ENCODE data around the gene MCUB. TPM values are rescaled to one million over a fixed set of nuclear protein-coding genes. Genes with fewer than 3 reads are reported as not detected.
A peak's percentile ranks its signal among the peaks of the same experiment; 100 is the strongest.

MCUB gene
- total RNA-seq, 1 experiment from 2014 or later = 24.1 TPM

DNA sequence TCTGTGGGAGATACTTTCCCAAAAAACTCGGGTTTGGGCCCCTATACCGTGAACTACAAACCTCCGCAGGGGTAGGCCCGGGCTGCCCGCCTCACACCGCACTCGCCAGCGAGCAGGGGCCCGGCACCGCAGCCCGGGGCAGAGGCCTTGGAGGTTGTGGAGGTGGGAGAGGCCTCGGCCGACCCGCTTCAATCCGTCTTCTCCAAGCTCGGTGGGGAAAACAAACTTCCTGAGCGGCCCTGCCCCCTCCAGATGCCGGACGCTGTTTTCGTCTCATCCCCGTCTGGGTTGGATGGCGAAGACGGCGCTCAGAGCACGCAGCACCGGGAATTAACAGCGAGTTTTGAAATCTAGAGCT, 442 bp upstream of the MCUB start:
- peak; percentile 69 for ATAC-seq
- no peak for DNase-seq (ENCODE audit: low read depth, low spot score)
- CTCF ChIA-PET = no interaction called here

DNA sequence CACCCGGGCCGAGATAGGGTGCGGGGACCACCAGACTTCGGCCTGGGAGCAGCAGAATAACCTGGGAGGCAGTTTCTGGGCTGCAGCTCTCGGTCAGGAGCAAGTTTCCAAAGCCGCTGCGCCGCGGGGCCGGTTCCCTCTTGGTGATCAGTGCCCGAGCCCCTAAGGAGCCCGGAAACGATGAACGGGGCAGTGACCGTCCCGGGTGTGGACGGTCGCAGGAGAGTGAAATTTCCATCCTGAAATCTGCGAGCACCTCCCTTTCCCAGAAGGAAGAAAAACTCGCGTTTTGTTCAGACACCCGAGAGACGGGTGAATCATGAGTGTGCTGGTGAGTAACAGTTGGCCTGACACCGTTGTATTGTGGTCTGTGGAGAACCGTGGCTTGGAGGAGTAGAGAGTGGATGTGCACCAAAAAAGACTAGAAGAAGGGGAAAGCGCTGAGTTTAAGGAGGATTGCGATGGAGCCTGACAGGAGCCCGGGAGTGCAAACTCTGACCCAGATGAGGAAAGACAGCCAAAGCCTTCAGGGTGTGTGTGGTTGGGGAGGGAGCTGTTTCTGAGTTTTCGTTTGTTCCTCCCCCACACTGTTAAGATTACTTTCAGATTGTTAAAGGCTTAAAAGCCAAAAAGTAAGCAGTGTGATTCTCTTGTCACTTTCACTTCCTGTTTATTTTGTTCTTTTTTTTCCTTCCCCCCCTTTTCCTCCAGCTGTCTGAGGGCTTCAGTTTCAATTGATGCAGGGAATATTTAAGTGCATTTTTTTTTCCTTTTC, 828 bp downstream of the MCUB start:
- H3K9me3 ChIP-seq (ENCODE audit: control insufficient read depth, insufficient read depth, low read depth, low read length) = no peaks in the 10 kb centered on the region
- in situ Hi-C loops (cut with HindIII; ENCODE audit: low pct_unique_long_range_greater_than_20kb, low sequenced_read_pairs) = no loop called here
- intact Hi-C loops (cut with micrococcal nuclease; ENCODE audit: unreplicated experiment) = loop anchor here (10.0 kb wide), 1 partner anchor 144 kb away; the partner anchor contains the start of gene CASP6
- H3K4me3 ChIP-seq (ENCODE audit: low read depth in 2 of 2, low read length in 2 of 2) = peak overlapping the region; percentile 64 to 69
- ATAC-seq (peak; percentile 28), DNase-seq (ENCODE audit: low read depth, low spot score) (no peak)
- no peaks in the 10 kb centered on the region; the same call in 1 of the 2 replicates for H3K4me1 ChIP-seq (ENCODE audit: control insufficient read depth, insufficient read depth, low read length)
- TF ChIP-seq TCF7L2 (IDR thresholded peaks at IDR 0.05; ENCODE audit: low read depth, low read length) (no peak), POLR2AphosphoS5 (IDR thresholded peaks at IDR 0.05; ENCODE audit: low read depth, low read length) (no peak), SIN3A (IDR thresholded peaks at IDR 0.05; ENCODE audit: borderline replicate concordance, insufficient read depth, low read depth, low read length) (no peak)
- TF ChIP-seq, protein P1, sequence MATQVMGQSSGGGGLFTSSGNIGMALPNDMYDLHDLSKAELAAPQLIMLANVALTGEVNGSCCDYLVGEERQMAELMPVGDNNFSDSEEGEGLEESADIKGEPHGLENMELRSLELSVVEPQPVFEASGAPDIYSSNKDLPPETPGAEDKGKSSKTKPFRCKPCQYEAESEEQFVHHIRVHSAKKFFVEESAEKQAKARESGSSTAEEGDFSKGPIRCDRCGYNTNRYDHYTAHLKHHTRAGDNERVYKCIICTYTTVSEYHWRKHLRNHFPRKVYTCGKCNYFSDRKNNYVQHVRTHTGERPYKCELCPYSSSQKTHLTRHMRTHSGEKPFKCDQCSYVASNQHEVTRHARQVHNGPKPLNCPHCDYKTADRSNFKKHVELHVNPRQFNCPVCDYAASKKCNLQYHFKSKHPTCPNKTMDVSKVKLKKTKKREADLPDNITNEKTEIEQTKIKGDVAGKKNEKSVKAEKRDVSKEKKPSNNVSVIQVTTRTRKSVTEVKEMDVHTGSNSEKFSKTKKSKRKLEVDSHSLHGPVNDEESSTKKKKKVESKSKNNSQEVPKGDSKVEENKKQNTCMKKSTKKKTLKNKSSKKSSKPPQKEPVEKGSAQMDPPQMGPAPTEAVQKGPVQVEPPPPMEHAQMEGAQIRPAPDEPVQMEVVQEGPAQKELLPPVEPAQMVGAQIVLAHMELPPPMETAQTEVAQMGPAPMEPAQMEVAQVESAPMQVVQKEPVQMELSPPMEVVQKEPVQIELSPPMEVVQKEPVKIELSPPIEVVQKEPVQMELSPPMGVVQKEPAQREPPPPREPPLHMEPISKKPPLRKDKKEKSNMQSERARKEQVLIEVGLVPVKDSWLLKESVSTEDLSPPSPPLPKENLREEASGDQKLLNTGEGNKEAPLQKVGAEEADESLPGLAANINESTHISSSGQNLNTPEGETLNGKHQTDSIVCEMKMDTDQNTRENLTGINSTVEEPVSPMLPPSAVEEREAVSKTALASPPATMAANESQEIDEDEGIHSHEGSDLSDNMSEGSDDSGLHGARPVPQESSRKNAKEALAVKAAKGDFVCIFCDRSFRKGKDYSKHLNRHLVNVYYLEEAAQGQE (IDR thresholded peaks at IDR 0.05; ENCODE audit: insufficient read depth in 1 of 2, low read depth in 2 of 2, low read length in 1 of 2) = no peak
- H3K27ac ChIP-seq (ENCODE audit: low read length) = peak overlapping the region; percentile 71
- no TSS peak for BruUV-seq (replicated peaks)
- H3K27me3 ChIP-seq (ENCODE audit: control insufficient read depth, insufficient read depth, low read length) = no peaks in the 10 kb centered on the region
- H3K36me3 ChIP-seq (ENCODE audit: control insufficient read depth, insufficient read depth, low read length) = peaks cover 3% of the 10 kb centered on the region; the same call in 1 of the 2 replicates
- ChIA-PET POLR2A (no interaction called here), CTCF (no interaction called here)

More for the DNA sequence above, 442 bp upstream of the MCUB start:
- H3K4me3 ChIP-seq (ENCODE audit: low read depth in 2 of 2, low read length in 2 of 2) = peak overlapping the region; percentile 64 to 69
- intact Hi-C loops (cut with micrococcal nuclease; ENCODE audit: unreplicated experiment) (no loop called here), in situ Hi-C loops (cut with HindIII; ENCODE audit: low pct_unique_long_range_greater_than_20kb, low sequenced_read_pairs) (no loop called here)
- H3K27me3 ChIP-seq (ENCODE audit: control insufficient read depth, insufficient read depth, low read length) = no peaks in the 10 kb centered on the region
- H3K27ac ChIP-seq (ENCODE audit: low read length) = peak overlapping the region; percentile 72
- POLR2A ChIA-PET = interaction anchor here (0.7 kb wide), 1 partner anchor 125 kb away, joined by 10 read pairs; no protein-coding TSS in a partner anchor
- no peaks in the 10 kb centered on the region for H3K9me3 ChIP-seq (ENCODE audit: control insufficient read depth, insufficient read depth, low read depth, low read length)
- BruUV-seq (replicated peaks) = TSS peak; percentile 87
- H3K4me1 ChIP-seq (ENCODE audit: control insufficient read depth, insufficient read depth, low read length) = no peaks in the 10 kb centered on the region; the same call in 1 of the 2 replicates
- H3K36me3 ChIP-seq (ENCODE audit: control insufficient read depth, insufficient read depth, low read length) = peaks cover 3% of the 10 kb centered on the region; the same call in 1 of the 2 replicates
- TF ChIP-seq POLR2AphosphoS5 (IDR thresholded peaks at IDR 0.05; ENCODE audit: low read depth, low read length) = no peak
- no peak for TF ChIP-seq TCF7L2 (IDR thresholded peaks at IDR 0.05; ENCODE audit: low read depth, low read length)
- TF ChIP-seq, protein P2, sequence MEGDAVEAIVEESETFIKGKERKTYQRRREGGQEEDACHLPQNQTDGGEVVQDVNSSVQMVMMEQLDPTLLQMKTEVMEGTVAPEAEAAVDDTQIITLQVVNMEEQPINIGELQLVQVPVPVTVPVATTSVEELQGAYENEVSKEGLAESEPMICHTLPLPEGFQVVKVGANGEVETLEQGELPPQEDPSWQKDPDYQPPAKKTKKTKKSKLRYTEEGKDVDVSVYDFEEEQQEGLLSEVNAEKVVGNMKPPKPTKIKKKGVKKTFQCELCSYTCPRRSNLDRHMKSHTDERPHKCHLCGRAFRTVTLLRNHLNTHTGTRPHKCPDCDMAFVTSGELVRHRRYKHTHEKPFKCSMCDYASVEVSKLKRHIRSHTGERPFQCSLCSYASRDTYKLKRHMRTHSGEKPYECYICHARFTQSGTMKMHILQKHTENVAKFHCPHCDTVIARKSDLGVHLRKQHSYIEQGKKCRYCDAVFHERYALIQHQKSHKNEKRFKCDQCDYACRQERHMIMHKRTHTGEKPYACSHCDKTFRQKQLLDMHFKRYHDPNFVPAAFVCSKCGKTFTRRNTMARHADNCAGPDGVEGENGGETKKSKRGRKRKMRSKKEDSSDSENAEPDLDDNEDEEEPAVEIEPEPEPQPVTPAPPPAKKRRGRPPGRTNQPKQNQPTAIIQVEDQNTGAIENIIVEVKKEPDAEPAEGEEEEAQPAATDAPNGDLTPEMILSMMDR (IDR thresholded peaks at IDR 0.05) = no peak
- TF ChIP-seq SIN3A (IDR thresholded peaks at IDR 0.05; ENCODE audit: borderline replicate concordance, insufficient read depth, low read depth, low read length) = no peak
- TF ChIP-seq, protein P1 (IDR thresholded peaks at IDR 0.05; ENCODE audit: insufficient read depth in 1 of 2, low read depth in 2 of 2, low read length in 1 of 2) = no peak
